K562 (cell line): ENCODE measurements around the gene RAVER2. TPM values are rescaled to one million over a fixed set of nuclear protein-coding genes. Genes with fewer than 3 reads are reported as not detected.

ENCODE experiments used
- ARHGAP35 ChIP-seq: fragments of 450-650 bp; IDR thresholded peaks from 2 replicates; pipeline ENCODE4 v1.6.1; 2018; ENCODE audit not compliant: partially characterized antibody
- CEBPG ChIP-seq, 3 experiments: fragments of 200-800 bp in 1 of 3; sonication (Bioruptor generic) in 1 of 3; sonication (generic) in 1 of 3; formaldehyde crosslinking in 1 of 3; IDR thresholded peaks in 2 of 3; conservative IDR thresholded peaks in 1 of 3; 2 replicates each; pipeline versions ENCODE4 v1.6.1 to v1.8.0; 2016 to 2022; ENCODE audit warnings: missing compliant biosample characterization in 2 of 3, missing genetic modification characterization in 2 of 3, mild to moderate bottlenecking in 1 of 3, missing genetic modification reagents in 1 of 3
- CEBPZ ChIP-seq: fragments of 150-350 bp; IDR thresholded peaks from 2 replicates; pipeline ENCODE4 v1.6.1; 2014; ENCODE audit warnings: low read depth, mild to moderate bottlenecking, low read length, borderline replicate concordance
- ELF1 ChIP-seq: fragments of 200-800 bp; sonication (Bioruptor generic); IDR thresholded peaks from 2 replicates; pipeline ENCODE4 v1.6.1; 2016; ENCODE audit warnings: missing genetic modification characterization, missing compliant biosample characterization
- HNRNPH1 ChIP-seq: fragments of 200-400 bp; formaldehyde crosslinking; optimal IDR thresholded peaks from 2 replicates; pipeline ENCODE3; 2017; ENCODE audit warnings: low read depth, mild to moderate bottlenecking, low read length, moderate library complexity
- LCOR ChIP-seq: sonication (generic); formaldehyde crosslinking; IDR thresholded peaks from 2 replicates; pipeline ENCODE4 v1.8.0; 2022; ENCODE audit warnings: mild to moderate bottlenecking, missing genetic modification reagents
- MCM5 ChIP-seq: fragments of 450-650 bp; IDR thresholded peaks from 2 replicates; pipeline ENCODE4 v1.6.1; 2016; ENCODE audit warnings: low read depth
- SMARCA4 ChIP-seq: fragments of 450-650 bp; IDR thresholded peaks from 2 replicates; pipeline ENCODE4 v1.6.1; 2016
- SNIP1 ChIP-seq: fragments of 450-650 bp; IDR thresholded peaks from 2 replicates; pipeline ENCODE4 v1.7.1; 2017; ENCODE audit warnings: low read depth, mild to moderate bottlenecking
- STAT5B ChIP-seq: fragments of 250-450 bp; sonication (Bioruptor Pico); IDR thresholded peaks from 2 replicates; pipeline ENCODE4 v1.8.0; 2021; ENCODE audit warnings: mild to moderate bottlenecking, inconsistent platforms
- XRCC5 ChIP-seq: fragments of 200-400 bp; formaldehyde crosslinking; IDR thresholded peaks from 2 replicates; pipeline ENCODE4 v1.6.1; 2017; ENCODE audit warnings: low read depth, mild to moderate bottlenecking, low read length
- ZNF197 ChIP-seq: fragments of 200-800 bp; sonication (Bioruptor generic); IDR thresholded peaks from 2 replicates; pipeline ENCODE4 v1.6.1; 2016; ENCODE audit warnings: low read depth, missing genetic modification characterization, missing compliant biosample characterization
- ZNF3 ChIP-seq: fragments of 250-450 bp; sonication (Bioruptor Pico); IDR thresholded peaks from 2 replicates; pipeline ENCODE4 v1.5.0; 2021; ENCODE audit warnings: mild to moderate bottlenecking, moderate library complexity
- ZNF445 ChIP-seq: fragments of 250-450 bp; sonication (Bioruptor Pico); IDR thresholded peaks from 2 replicates; pipeline ENCODE4 v1.4.0; 2020; ENCODE audit warnings: low read depth, mild to moderate bottlenecking, moderate library complexity
- ZNF699 ChIP-seq: fragments of 250-450 bp; sonication (Bioruptor Pico); IDR thresholded peaks from 2 replicates; pipeline ENCODE4 v1.8.0; 2021; ENCODE audit warnings: mild to moderate bottlenecking, moderate library complexity; ENCODE audit not compliant: insufficient replicate concordance
- polyA plus RNA-seq, 8 experiments: library from polyadenylated mRNA; depleted of rRNA in 4 of 8; stranded (reverse) in 5 of 8; unstranded in 3 of 8; fragments of >200 nt; fragmentation: Nextera tagmentation in 2 of 8; fragmentation: Illumina TruSeq in 1 of 8; extraction: Ambion mirVana in 2 of 8; extraction: Trizol in 1 of 8; gene quantifications; 2 replicates each; pipeline versions ENCODE4 v1.2.1 to v1.2.3, GENCODE V29; 2011 to 2014; ENCODE audit warnings: inconsistent platforms in 1 of 8, missing spikeins in 1 of 8
- total RNA-seq, 7 experiments: library from RNA; depleted of rRNA in 6 of 7; stranded (reverse); fragments of >200 nt in 6 of 7; fragmentation: Illumina TruSeq in 2 of 7; extraction: Trizol in 2 of 7; gene quantifications; 2 replicates each; pipeline versions ENCODE4 v1.2.1 to v1.2.3, GENCODE V29; 2011 to 2021; ENCODE audit warnings: low replicate concordance in 1 of 7
- TF ChIP-seq, protein P1 (sequence below): conservative IDR thresholded peaks from 2 replicates; pipeline ENCODE4 v1.6.1; 2011; ENCODE audit warnings: low read depth, mild to moderate bottlenecking, low read length; ENCODE audit not compliant: control insufficient read depth
- TF ChIP-seq, protein P2 (sequence below): fragments of 450-650 bp; IDR thresholded peaks from 2 replicates; pipeline ENCODE4 v1.6.1; 2016; ENCODE audit warnings: mild to moderate bottlenecking
- TF ChIP-seq, protein P3 (sequence below): fragments of 250-450 bp; sonication (Bioruptor Pico); IDR thresholded peaks from 2 replicates; pipeline ENCODE4 v1.5.0; 2022; ENCODE audit warnings: mild to moderate bottlenecking

Gene RAVER2
- total and polyA plus RNA-seq, 9 of the 15 experiments (the other 6 are each of a cell fraction or from before 2014, with no cell fraction given) = 1.8 to 6.1 (median 4.4) TPM

GRCh38 chr1:64823691-64824476 is 79.0 kb downstream of the RAVER2 start (continued):
- TF ChIP-seq CEBPZ (no peak), MCM5 (no peak), ZNF3 (no peak), STAT5B (no peak), ARHGAP35 (no peak), SNIP1 (no peak), HNRNPH1 (no peak), ZNF197 (no peak), ZNF445 (CRISPR knock-in tag) (no peak), CEBPG (CRISPR knock-in tag; IDR thresholded peaks at IDR 0.05) (no peak), CEBPG (tag; conservative IDR thresholded peaks at IDR 0.05 in 1 of 2, IDR thresholded peaks at IDR 0.05 in 1 of 2) (peak; percentile 13 to 82; a peak in 2 of 4 replicates), ELF1 (tag) (no peak), LCOR (CRISPR knock-in tag) (no peak; the same call in 1 of the 2 replicates), XRCC5 (peak; percentile 52; the same call in 1 of the 2 replicates), SMARCA4 (no peak; the same call in 1 of the 2 replicates), ZNF699 (CRISPR knock-in tag) (no peak)
- TF ChIP-seq, protein P1, sequence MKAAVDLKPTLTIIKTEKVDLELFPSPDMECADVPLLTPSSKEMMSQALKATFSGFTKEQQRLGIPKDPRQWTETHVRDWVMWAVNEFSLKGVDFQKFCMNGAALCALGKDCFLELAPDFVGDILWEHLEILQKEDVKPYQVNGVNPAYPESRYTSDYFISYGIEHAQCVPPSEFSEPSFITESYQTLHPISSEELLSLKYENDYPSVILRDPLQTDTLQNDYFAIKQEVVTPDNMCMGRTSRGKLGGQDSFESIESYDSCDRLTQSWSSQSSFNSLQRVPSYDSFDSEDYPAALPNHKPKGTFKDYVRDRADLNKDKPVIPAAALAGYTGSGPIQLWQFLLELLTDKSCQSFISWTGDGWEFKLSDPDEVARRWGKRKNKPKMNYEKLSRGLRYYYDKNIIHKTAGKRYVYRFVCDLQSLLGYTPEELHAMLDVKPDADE = no peak
- TF ChIP-seq, protein P2, sequence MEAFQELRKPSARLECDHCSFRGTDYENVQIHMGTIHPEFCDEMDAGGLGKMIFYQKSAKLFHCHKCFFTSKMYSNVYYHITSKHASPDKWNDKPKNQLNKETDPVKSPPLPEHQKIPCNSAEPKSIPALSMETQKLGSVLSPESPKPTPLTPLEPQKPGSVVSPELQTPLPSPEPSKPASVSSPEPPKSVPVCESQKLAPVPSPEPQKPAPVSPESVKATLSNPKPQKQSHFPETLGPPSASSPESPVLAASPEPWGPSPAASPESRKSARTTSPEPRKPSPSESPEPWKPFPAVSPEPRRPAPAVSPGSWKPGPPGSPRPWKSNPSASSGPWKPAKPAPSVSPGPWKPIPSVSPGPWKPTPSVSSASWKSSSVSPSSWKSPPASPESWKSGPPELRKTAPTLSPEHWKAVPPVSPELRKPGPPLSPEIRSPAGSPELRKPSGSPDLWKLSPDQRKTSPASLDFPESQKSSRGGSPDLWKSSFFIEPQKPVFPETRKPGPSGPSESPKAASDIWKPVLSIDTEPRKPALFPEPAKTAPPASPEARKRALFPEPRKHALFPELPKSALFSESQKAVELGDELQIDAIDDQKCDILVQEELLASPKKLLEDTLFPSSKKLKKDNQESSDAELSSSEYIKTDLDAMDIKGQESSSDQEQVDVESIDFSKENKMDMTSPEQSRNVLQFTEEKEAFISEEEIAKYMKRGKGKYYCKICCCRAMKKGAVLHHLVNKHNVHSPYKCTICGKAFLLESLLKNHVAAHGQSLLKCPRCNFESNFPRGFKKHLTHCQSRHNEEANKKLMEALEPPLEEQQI = 0 out of 2 replicates have a peak, but pooled peaks have one; percentile 15
- TF ChIP-seq, protein P3, sequence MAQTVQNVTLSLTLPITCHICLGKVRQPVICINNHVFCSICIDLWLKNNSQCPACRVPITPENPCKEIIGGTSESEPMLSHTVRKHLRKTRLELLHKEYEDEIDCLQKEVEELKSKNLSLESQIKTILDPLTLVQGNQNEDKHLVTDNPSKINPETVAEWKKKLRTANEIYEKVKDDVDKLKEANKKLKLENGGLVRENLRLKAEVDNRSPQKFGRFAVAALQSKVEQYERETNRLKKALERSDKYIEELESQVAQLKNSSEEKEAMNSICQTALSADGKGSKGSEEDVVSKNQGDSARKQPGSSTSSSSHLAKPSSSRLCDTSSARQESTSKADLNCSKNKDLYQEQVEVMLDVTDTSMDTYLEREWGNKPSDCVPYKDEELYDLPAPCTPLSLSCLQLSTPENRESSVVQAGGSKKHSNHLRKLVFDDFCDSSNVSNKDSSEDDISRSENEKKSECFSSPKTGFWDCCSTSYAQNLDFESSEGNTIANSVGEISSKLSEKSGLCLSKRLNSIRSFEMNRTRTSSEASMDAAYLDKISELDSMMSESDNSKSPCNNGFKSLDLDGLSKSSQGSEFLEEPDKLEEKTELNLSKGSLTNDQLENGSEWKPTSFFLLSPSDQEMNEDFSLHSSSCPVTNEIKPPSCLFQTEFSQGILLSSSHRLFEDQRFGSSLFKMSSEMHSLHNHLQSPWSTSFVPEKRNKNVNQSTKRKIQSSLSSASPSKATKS (CRISPR knock-in tag) = no peak
